GM23338 (cell line): ENCODE measurements around the gene DIPK2B. TPM values are rescaled to one million over a fixed set of nuclear protein-coding genes. Genes with fewer than 3 reads are reported as not detected.

Experiments used
- ATAC-seq: fragments of 200-7000 bp; cut with Tn5 transposase; 3 replicates; pipeline ENCODE4 v1.9.1; 2020
- DNase-seq: peaks from one replicate; pipeline ENCODE4 v3.0.0-alpha.2; 2015; ENCODE audit warnings: low spot score
- H2AFZ ChIP-seq: fragments of 200-600 bp; sonication (generic); 2 replicates; pipeline ENCODE4 v1.8.0; 2016; ENCODE audit warnings: antibody characterized with exemption, mild to moderate bottlenecking, moderate library complexity
- H3F3A ChIP-seq: fragments of 200-600 bp; sonication (generic); replicated peaks from 2 replicates; pipeline ENCODE4 v1.8.0; 2017; ENCODE audit warnings: antibody characterized with exemption, mixed run types, low read depth
- H3K27ac ChIP-seq: fragments of 200-600 bp; sonication (generic); 2 replicates; pipeline ENCODE4 v1.6.1; 2016; ENCODE audit warnings: low read depth
- H3K27me3 ChIP-seq: fragments of 200-600 bp; sonication (generic); 2 replicates; pipeline ENCODE4 v1.8.0; 2016; ENCODE audit warnings: mild to moderate bottlenecking, mixed run types, moderate library complexity; ENCODE audit not compliant: insufficient read depth
- H3K36me3 ChIP-seq: fragments of 200-600 bp; sonication (generic); 2 replicates; pipeline ENCODE4 v1.8.0; 2016; ENCODE audit warnings: mild to moderate bottlenecking; ENCODE audit not compliant: insufficient read depth
- H3K4me1 ChIP-seq: fragments of 200-600 bp; sonication (generic); 2 replicates; pipeline ENCODE4 v1.8.0; 2016; ENCODE audit warnings: mild to moderate bottlenecking, moderate library complexity; ENCODE audit not compliant: insufficient read depth
- H3K4me2 ChIP-seq: fragments of 200-600 bp; sonication (generic); 2 replicates; pipeline ENCODE4 v1.7.1; 2017; ENCODE audit warnings: mixed run types
- H3K4me3 ChIP-seq: fragments of 200-600 bp; sonication (generic); 2 replicates; pipeline ENCODE4 v1.6.1; 2016; ENCODE audit warnings: mixed run types
- H3K79me2 ChIP-seq: fragments of 200-600 bp; sonication (generic); replicated peaks from 2 replicates; pipeline ENCODE4 v1.8.0; 2017; ENCODE audit warnings: mild to moderate bottlenecking; ENCODE audit not compliant: insufficient read depth
- H3K9me2 ChIP-seq: fragments of 200-600 bp; sonication (generic); 2 replicates; pipeline ENCODE4 v1.8.0; 2017; ENCODE audit not compliant: insufficient read depth
- H4K20me1 ChIP-seq: fragments of 200-600 bp; sonication (generic); replicated peaks from 2 replicates; pipeline ENCODE4 v1.8.0; 2017; ENCODE audit warnings: mild to moderate bottlenecking; ENCODE audit not compliant: insufficient read depth
- H3K27ac Mint-ChIP-seq: 2 replicates; pipeline ENCODE4 v1.8.0; 2020; ENCODE audit warnings: inconsistent platforms, mild to moderate bottlenecking, moderate library complexity, mixed read lengths
- H3K27me3 Mint-ChIP-seq: 3 replicates; pipeline ENCODE4 v1.8.0; 2022; ENCODE audit warnings: low read depth, mild to moderate bottlenecking, moderate library complexity, mixed read lengths, inconsistent platforms; ENCODE audit not compliant: insufficient read depth, poor library complexity
- H3K36me3 Mint-ChIP-seq: 3 replicates; pipeline ENCODE4 v1.8.0; 2021; ENCODE audit warnings: low read depth, mild to moderate bottlenecking, inconsistent platforms, moderate library complexity, mixed read lengths
- H3K4me1 Mint-ChIP-seq: 3 replicates; pipeline ENCODE4 v1.8.0; 2020; ENCODE audit warnings: mild to moderate bottlenecking, inconsistent platforms, mixed read lengths
- H3K4me3 Mint-ChIP-seq: 3 replicates; pipeline ENCODE4 v1.8.0; 2021; ENCODE audit warnings: moderate library complexity, mild to moderate bottlenecking, inconsistent platforms, mixed read lengths
- H3K9me3 Mint-ChIP-seq: 3 replicates; pipeline ENCODE4 v1.8.0; 2020; ENCODE audit warnings: moderate library complexity, mild to moderate bottlenecking, inconsistent platforms, mixed read lengths
- CREB1 ChIP-seq: fragments of 250-450 bp; sonication (Bioruptor Pico); IDR thresholded peaks from 2 replicates; pipeline ENCODE4 v1.5.0; 2020; ENCODE audit warnings: low read depth, mild to moderate bottlenecking, moderate library complexity
- CTCF ChIP-seq, 2 experiments: fragments of 200-600 bp in 1 of 2; sonication (generic) in 1 of 2; conservative IDR thresholded peaks; 2 replicates each; pipeline versions ENCODE4 v1.5.1 to v1.6.1; 2016 to 2017; ENCODE audit warnings: antibody characterized with exemption in 2 of 2, low read depth in 2 of 2, mild to moderate bottlenecking in 2 of 2, moderate library complexity in 1 of 2
- ETS1 ChIP-seq: IDR thresholded peaks from 2 replicates; pipeline ENCODE4 v1.6.1; 2016; ENCODE audit warnings: antibody characterized with exemption
- EZH2 ChIP-seq: fragments of 200-600 bp; sonication (generic); IDR thresholded peaks from one replicate; pipeline ENCODE4 v1.8.0; 2017; ENCODE audit warnings: antibody characterized with exemption, mild to moderate bottlenecking, low read depth; ENCODE audit not compliant: unreplicated experiment
- EZH2phosphoT487 ChIP-seq: fragments of 200-600 bp; sonication (generic); IDR thresholded peaks from one replicate; pipeline ENCODE4 v1.8.1; 2018; ENCODE audit warnings: antibody characterized with exemption; ENCODE audit not compliant: unreplicated experiment
- JUNB ChIP-seq: IDR thresholded peaks from one replicate; pipeline ENCODE4 v1.6.1; 2016; ENCODE audit warnings: antibody characterized with exemption; ENCODE audit not compliant: unreplicated experiment
- NANOG ChIP-seq: IDR thresholded peaks from 2 replicates; pipeline ENCODE4 v1.6.1; 2016; ENCODE audit warnings: antibody characterized with exemption, borderline replicate concordance
- POLR2AphosphoS5 ChIP-seq: IDR thresholded peaks from 2 replicates; pipeline ENCODE4 v1.6.1; 2016; ENCODE audit warnings: antibody characterized with exemption, low read depth
- REST ChIP-seq: IDR thresholded peaks from one replicate; pipeline ENCODE4 v1.6.1; 2018; ENCODE audit warnings: antibody characterized with exemption; ENCODE audit not compliant: unreplicated experiment
- STAT1 ChIP-seq: IDR thresholded peaks from one replicate; pipeline ENCODE4 v1.6.1; 2016; ENCODE audit warnings: antibody characterized with exemption; ENCODE audit not compliant: unreplicated experiment
- ZNF114 ChIP-seq: fragments of 250-450 bp; sonication (Bioruptor Pico); IDR thresholded peaks from 2 replicates; pipeline ENCODE4 v1.5.0; 2020; ENCODE audit warnings: mild to moderate bottlenecking, moderate library complexity
- ZNF331 ChIP-seq: fragments of 250-450 bp; sonication (Bioruptor Pico); IDR thresholded peaks from 2 replicates; pipeline ENCODE4 v1.5.0; 2020; ENCODE audit warnings: low read depth, mild to moderate bottlenecking, moderate library complexity
- ZNF462 ChIP-seq: fragments of 250-450 bp; sonication (Bioruptor Pico); IDR thresholded peaks from 2 replicates; pipeline ENCODE4 v1.5.0; 2020; ENCODE audit warnings: mild to moderate bottlenecking, moderate library complexity
- polyA plus RNA-seq: library from polyadenylated mRNA; unstranded; fragments of >200 nt; fragmentation: Nextera tagmentation; extraction: Ambion mirVana; gene quantifications from 2 replicates; pipeline ENCODE4 v1.2.1, GENCODE V29; 2016
- total RNA-seq: library from RNA; depleted of rRNA; stranded (reverse); fragments of >200 nt; shearing (Covaris generic); gene quantifications from 2 replicates; pipeline ENCODE4 v1.2.3, GENCODE V29; 2014

Gene DIPK2B
- total and polyA plus RNA-seq, 2 experiments from 2014 or later: not detected

DNA sequence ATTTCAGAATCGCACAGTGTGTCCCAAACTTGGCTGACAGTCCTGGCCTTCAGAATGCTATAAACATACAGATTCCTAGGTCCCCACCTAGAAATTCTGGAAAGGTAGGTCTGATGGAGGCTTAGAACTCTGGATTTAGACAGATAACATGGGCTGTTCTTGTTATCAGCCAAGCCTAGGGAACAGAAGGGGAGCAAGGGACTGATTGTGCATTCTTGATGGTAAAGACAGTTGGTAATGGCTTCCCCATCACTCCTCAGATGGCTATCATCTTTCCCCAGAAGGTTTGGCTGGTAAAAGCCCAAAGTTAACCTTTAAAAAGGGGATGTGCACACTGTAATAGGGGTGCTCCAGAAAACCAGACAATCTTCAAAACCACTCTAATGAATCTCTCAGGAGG is 35.7 kb downstream of the DIPK2B start:
- Histone ChIP-seq H3K4me2 (no peak overlapping the region), H3K4me3 (no peak overlapping the region), H3K4me1 (no peaks in the 10 kb centered on the region), H4K20me1 (no peaks in the 10 kb centered on the region), H3F3A (no peaks in the 10 kb centered on the region), H3K27me3 (no peaks in the 10 kb centered on the region), H3K36me3 (no peaks in the 10 kb centered on the region), H3K27ac (no peak overlapping the region), H2AFZ (no peak overlapping the region), H3K9me2 (no peaks in the 10 kb centered on the region), H3K79me2 (no peaks in the 10 kb centered on the region)
- Mint-ChIP-seq H3K27ac (no peak overlapping the region), H3K4me3 (no peak overlapping the region), H3K4me1 (no peaks in the 10 kb centered on the region), H3K36me3 (0 out of 3 replicates have a peak, but pooled peaks cover 2% of the 10 kb centered on the region), H3K27me3 (no peaks in the 10 kb centered on the region), H3K9me3 (peaks cover 9% of the 10 kb centered on the region)
- DNase-seq (no peak), ATAC-seq (no peak)
- TF ChIP-seq EZH2phosphoT487 (no peak), ZNF462 (CRISPR knock-in tag) (no peak), CTCF (conservative IDR thresholded peaks at IDR 0.05; ENCODE audit: low read depth in 2 of 2) (no peak), POLR2AphosphoS5 (no peak), JUNB (no peak), ZNF331 (CRISPR knock-in tag) (no peak), REST (no peak), NANOG (no peak), ZNF114 (CRISPR knock-in tag) (no peak), CREB1 (CRISPR knock-in tag) (no peak), EZH2 (no peak), ETS1 (no peak), STAT1 (no peak)
